IPS-18a (cell line): ENCODE data around the gene PRMT5.
A peak's percentile ranks its signal among the peaks of the same experiment; 100 is the strongest.

Source experiments
- H3K27ac ChIP-seq: one replicate; pipeline ENCODE4 v1.5.1; 2013; ENCODE audit warnings: low read length
- H3K27me3 ChIP-seq: one replicate; pipeline ENCODE4 v1.6.1; 2013; ENCODE audit warnings: mild to moderate bottlenecking, low read length; ENCODE audit not compliant: control insufficient read depth, insufficient read depth
- H3K36me3 ChIP-seq: one replicate; pipeline ENCODE4 v1.6.1; 2013; ENCODE audit warnings: low read depth, low read length; ENCODE audit not compliant: control insufficient read depth
- H3K4me1 ChIP-seq: one replicate; pipeline ENCODE4 v1.6.1; 2013; ENCODE audit warnings: low read depth, low read length; ENCODE audit not compliant: control insufficient read depth
- H3K4me3 ChIP-seq: one replicate; pipeline ENCODE4 v1.5.1; 2013; ENCODE audit warnings: low read length
- H3K9ac ChIP-seq: one replicate; pipeline ENCODE4 v1.6.1; 2013; ENCODE audit warnings: mild to moderate bottlenecking, low read length, moderate library complexity
- H3K9me3 ChIP-seq: one replicate; pipeline ENCODE4 v1.6.1; 2013; ENCODE audit warnings: low read depth, low read length; ENCODE audit not compliant: control insufficient read depth

Gene PRMT5

DNA sequence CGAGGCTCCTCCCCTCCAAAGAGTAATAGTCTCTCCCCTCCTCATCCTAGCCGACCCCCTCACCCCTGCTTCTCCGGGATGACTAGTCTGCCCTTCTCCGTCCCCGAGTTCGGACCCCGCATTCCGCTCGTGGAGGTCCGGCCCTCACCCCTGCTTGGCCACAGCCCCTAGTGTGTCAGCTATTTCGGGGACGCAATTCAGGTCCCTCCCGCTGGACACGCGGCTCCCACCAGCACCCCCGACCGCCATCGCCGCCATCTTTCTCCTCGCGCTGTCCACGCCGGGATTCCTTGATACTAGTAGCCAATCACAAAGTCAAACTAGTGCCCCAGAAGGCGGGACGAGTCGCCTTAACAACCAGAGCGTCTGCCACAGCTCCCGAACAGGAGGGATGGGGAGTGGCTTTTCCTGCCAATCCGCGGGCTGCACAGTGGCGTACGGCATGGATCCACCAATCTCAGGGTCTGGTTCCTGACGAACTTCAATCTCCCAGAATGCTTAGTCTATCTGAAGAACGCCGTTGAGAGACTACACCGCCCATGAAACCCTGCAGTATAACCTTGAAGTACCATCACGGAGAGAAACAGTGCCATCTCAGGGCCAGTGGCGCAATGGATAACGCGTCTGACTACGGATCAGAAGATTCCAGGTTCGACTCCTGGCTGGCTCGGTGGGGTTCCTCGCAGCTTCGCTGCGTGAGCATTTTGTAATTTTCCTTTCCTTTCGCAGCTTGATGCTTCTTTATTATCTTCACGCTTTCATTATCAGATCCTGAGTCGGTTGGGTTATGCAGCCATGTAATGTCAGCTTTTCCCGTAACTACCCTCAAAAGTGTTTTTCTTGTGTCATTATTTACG lies at the start of gene PRMT5:
TSS of gene PRMT5 (minus strand) at position 273 of the 857 bp plus-strand sequence. CDS start at position 258, 15 bp downstream.
- Histone ChIP-seq H3K9me3 (no peaks in the 10 kb centered on the region), H3K36me3 (peaks cover 27% of the 10 kb centered on the region), H3K4me1 (peaks cover 7% of the 10 kb centered on the region), H3K9ac (peak within 1 kb of the TSS; percentile 87), H3K27ac (peak within 1 kb of the TSS; percentile 89), H3K27me3 (no peaks in the 10 kb centered on the region), H3K4me3 (peak within 1 kb of the TSS; percentile 79)

DNA sequence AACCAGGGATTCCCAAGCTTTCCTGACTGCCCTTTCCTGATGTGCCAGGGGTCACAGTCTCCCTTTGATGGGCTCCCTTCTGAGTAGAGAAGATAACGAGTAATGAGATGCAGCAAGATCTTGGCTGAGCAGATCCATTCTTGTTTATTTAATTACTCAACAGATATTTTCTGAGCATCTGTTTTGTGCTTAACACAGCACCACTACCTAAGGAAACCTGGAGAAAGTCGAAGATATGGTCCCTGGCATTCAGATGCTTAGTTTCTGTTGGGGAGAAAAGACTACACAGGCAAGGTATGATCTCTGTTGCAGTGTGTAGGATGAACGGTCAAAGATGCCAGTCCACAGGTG lies 49.3 kb upstream of the PRMT5 start:
- H3K4me3 ChIP-seq, result peak overlapping the region; percentile 37
- no peaks in the 10 kb centered on the region for H3K9me3 ChIP-seq
- H3K36me3 ChIP-seq, result peaks cover 44% of the 10 kb centered on the region
- peaks cover 4% of the 10 kb centered on the region for H3K27me3 ChIP-seq
- H3K9ac ChIP-seq, result peak overlapping the region; percentile 2
- peak overlapping the region; percentile 44 for H3K27ac ChIP-seq
- peaks cover 42% of the 10 kb centered on the region for H3K4me1 ChIP-seq

DNA sequence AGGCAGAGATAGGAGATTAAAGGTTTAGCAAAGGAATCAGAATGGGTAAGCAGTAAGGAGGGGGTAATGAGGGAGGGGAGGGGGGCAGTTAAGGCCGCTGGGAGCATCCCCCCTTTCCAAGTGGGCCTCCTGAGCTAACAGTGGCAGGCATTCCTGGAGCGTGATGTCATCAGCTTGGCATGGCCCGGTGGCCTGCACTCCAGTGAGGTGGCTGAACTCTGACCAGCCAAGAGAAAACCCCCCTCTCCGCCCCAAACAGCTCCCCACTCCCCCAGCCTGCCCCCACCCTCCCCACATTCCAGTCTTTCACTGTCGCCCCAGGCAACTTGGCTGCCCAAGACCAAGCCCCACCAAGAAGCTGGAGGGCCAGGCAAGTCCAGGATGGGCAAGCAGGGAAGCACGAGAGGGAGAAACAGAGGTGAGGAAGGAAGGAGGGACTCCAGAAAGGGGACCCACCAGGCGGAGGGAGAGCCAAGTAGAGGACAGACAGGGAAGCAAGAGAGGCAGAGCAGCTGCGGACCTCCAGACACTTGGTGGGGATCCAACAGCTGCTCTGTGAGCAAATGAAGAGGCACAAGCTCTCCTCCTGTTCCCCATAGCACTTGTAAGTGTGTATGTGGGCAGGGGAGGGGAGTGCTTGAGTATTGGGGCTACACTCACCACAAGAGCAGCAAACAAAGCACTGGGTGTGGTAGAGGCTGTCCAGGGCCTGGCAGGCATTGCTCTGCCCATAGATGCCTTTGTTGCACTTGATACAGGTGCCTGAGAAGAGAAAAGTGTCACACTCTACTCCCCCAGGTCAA lies 48.7 kb upstream of the PRMT5 start:
- Histone ChIP-seq H3K9me3 (no peaks in the 10 kb centered on the region), H3K36me3 (peaks cover 50% of the 10 kb centered on the region), H3K9ac (peak overlapping the region; percentile 41), H3K4me3 (peak overlapping the region; percentile 39), H3K27ac (peak overlapping the region; percentile 77), H3K27me3 (peaks cover 4% of the 10 kb centered on the region), H3K4me1 (peaks cover 42% of the 10 kb centered on the region)

DNA sequence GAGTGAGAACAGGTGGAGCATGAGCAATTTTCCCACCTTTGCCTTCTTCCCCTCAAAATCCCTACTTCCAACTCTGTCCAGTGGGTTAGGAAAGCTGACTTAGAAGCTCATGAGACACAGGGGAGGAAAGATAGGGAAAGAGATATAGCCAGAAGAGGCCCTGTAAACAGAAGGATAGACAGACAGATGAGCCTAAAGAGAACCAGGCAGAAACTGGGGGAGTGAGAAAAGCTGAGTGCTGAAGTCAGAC lies 48.2 kb upstream of the PRMT5 start:
- Histone ChIP-seq H3K4me1 (peaks cover 42% of the 10 kb centered on the region), H3K27ac (peak overlapping the region; percentile 77), H3K9me3 (no peaks in the 10 kb centered on the region), H3K9ac (peak overlapping the region; percentile 41), H3K4me3 (peak overlapping the region; percentile 39), H3K36me3 (peaks cover 55% of the 10 kb centered on the region), H3K27me3 (peaks cover 4% of the 10 kb centered on the region)

DNA sequence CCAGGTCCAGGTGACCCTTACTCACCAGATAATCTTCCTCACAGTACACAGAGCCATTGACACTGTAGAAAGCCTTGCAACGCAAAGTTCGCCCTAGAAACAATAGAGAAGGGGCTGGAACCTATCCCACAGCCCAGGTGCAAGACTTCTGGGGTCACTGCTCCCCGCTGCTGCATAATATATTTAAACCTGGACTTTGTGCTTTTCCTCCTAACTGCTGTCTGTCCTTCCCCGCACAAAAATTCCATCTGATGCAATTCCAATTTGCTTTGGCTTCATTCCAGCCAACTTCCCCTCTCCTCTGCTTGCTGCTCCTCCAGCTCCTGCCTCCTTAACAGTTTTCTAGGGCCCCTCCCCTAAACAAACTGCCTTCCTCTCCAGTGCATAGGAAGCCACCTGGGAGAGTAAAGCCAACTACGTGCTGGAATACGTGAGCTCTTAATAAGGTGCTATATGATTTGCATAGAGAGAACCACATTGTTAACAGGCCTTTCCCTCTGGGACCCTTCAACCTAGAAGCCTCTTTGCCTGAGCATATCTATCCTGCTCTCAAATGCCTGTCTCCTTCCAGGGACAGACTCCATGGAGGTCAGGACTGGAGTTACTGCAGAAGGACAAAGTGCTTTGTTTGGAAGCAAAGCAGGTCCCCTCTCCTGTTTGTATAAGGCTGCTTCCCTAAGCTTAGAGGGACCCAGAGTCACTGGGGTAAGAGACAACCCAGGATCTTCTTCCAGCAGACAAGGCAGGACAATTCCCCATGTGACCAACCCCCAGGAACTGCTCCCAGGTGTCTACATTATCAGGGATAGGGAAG lies 47.7 kb upstream of the PRMT5 start:
- Histone ChIP-seq H3K9ac (peak overlapping the region; percentile 41), H3K4me3 (peak overlapping the region; percentile 39), H3K9me3 (no peaks in the 10 kb centered on the region), H3K27me3 (peaks cover 4% of the 10 kb centered on the region), H3K27ac (peak overlapping the region; percentile 77), H3K36me3 (peaks cover 60% of the 10 kb centered on the region), H3K4me1 (peaks cover 42% of the 10 kb centered on the region)

DNA sequence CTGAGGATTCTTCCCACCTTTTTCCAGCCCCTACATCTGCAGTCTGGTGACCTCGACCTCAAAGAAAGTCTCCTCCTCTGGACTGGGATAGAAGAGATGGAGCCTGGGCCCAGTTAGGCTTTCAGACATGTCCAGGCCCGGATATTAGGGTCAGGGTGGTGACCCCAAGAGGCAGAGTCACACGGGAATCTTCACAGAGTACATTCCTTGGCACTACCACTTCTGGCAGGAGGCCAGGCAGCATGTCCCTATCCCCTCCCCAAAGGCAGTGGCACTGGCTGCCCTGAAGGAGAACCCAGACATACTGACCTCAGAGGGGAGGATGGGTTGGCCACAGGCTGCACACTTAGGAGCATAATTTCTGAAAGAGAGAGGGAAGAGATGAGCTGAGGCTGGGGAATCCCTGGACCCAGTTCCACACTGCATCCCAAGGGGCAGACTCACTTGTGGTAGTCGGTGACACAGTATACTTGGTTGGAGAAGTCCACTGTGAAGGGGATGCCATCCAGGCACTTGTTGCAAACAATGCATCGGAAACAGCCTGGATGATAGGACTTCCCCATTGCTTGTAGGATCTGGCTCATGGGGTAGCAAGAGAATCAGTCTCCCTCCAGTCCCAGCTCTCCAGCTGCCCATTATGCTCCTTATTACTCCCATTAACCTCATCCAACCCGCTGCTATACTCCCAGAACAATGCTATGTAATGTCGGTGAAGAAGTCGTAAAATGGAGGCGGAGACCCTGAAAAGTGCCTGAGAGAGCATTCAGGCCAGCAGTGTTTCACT lies 45.5 kb upstream of the PRMT5 start:
- Histone ChIP-seq H3K9ac (no peak overlapping the region), H3K9me3 (no peaks in the 10 kb centered on the region), H3K36me3 (peaks cover 69% of the 10 kb centered on the region), H3K4me3 (no peak overlapping the region), H3K4me1 (peaks cover 35% of the 10 kb centered on the region), H3K27me3 (no peaks in the 10 kb centered on the region), H3K27ac (no peak overlapping the region)

DNA sequence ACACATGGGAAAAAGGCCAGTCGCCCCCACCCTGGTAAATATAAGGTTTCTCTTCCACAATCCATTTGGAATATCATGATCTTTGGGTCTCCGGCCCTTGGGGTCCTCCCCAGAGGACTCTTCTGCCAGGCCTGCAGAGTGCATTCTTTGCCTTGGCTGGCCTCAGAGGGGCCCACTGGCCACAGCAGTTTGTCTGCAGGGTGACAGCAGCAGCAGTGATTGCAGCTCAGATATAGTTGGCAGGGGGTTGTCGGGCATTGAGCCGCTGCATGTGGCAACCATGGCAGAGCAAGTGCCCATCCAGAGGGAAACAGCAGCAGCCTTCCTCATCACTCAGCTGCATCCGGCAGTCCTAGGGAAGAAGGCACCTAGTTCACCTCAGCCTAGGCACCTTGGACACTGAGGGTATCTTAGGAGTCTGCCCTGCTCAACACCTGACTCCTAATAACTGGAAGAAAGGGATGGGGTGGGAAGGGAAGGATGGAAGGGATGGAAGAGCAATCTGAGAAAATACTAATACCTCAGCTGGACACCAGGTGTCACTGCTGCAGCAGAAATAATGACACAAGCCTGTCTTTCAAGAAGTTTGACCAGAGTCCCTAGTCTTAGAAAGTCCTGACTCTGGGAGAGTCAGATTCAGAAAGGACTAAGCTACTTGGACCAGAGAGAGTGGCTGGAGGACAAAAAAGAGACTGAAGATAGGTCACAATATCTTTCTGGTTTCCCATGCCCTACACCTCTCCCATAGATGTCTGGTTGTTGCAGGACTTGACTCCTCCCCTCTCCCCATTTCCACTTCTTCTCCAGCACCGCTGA lies 44.2 kb upstream of the PRMT5 start:
- H3K9ac ChIP-seq, result no peak overlapping the region
- peaks cover 68% of the 10 kb centered on the region for H3K36me3 ChIP-seq
- no peak overlapping the region for H3K27ac ChIP-seq

DNA sequence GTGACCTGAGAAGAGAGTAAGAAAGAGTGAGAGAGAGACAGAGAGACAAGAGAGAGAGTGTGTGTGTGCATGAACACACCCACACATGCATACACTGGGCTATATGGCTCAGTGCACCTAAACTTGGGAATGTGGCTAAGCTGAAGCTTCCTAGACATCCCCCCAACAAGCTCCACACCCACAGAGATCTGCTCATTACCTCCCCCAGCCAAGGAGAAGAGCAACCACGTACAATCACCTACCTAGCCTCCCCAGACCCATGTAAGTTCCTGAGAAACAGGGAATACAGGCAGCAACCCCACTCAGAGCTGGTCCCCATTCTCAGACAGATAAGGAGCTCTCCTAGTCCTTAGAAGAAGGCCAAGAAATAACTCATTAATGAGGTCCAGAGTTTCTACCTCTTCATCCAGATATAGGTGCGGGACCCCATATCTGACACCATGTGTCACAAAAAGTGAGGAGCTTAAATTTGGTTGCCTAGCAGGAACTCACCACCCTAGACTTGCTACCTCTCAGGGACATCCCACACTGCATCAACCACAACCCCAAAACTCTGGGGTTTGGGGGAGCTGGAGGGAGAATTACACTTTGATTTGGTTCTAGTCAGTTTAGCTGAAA lies 43.2 kb upstream of the PRMT5 start:
- H3K4me1 ChIP-seq, result peaks cover 13% of the 10 kb centered on the region
- no peak overlapping the region for H3K27ac ChIP-seq
- no peaks in the 10 kb centered on the region for H3K27me3 ChIP-seq
- H3K9ac ChIP-seq, result no peak overlapping the region
- peaks cover 63% of the 10 kb centered on the region for H3K36me3 ChIP-seq
- no peaks in the 10 kb centered on the region for H3K9me3 ChIP-seq
- no peak overlapping the region for H3K4me3 ChIP-seq

More for the DNA sequence above, 44.2 kb upstream of the PRMT5 start:
- Histone ChIP-seq H3K27me3 (no peaks in the 10 kb centered on the region), H3K4me1 (peaks cover 22% of the 10 kb centered on the region), H3K9me3 (no peaks in the 10 kb centered on the region), H3K4me3 (no peak overlapping the region)

DNA sequence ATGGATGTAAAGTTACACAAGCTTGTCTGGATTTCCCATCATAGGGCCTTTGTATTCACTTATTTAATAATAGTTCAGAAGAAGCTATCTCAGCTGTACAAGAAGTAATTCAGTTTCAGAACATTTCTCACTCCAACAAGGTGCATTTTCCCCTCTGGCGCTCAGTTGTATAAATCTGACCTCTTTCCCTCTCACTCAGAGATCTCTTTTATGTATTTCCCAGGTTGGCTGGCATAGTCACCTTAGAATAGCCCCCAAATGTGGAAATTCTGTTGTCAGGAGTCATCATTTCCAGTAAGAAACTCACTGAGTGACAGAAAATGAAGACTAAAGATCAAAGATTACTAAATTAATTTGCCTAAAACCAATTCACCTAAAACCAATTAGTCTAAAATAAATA lies 42.0 kb upstream of the PRMT5 start:
- no peak overlapping the region for H3K4me3 ChIP-seq
- peaks cover under 1% of the 10 kb centered on the region for H3K4me1 ChIP-seq
- H3K27me3 ChIP-seq, result no peaks in the 10 kb centered on the region
- H3K9ac ChIP-seq, result no peak overlapping the region
- H3K27ac ChIP-seq, result no peak overlapping the region
- H3K9me3 ChIP-seq, result no peaks in the 10 kb centered on the region
- peaks cover 53% of the 10 kb centered on the region for H3K36me3 ChIP-seq

DNA sequence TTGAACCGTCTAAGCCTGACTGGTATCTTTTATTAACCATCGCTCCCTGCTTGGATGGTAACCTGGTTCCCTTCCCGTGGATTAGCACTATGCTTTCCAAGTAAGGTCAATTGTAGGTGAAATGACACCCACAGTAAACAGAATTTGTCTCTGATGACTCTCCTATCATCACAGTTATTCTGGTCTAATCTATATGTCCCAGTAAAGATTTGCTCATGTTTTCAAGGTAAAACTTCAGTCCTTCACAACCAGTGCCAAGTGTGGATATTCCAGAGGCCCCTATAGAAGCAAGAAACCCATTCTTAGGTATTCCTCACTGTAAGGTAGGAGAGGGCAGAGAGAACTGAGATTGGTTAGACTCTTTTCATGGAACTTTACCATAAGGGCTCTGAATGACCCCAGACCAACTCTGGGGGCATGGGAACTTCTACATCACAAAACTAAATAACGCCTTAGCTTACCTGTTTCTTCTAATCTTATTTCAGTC lies 37.6 kb upstream of the PRMT5 start:
- Histone ChIP-seq H3K4me3 (no peak overlapping the region), H3K9me3 (no peaks in the 10 kb centered on the region), H3K4me1 (no peaks in the 10 kb centered on the region), H3K27ac (no peak overlapping the region), H3K27me3 (no peaks in the 10 kb centered on the region), H3K9ac (no peak overlapping the region), H3K36me3 (peaks cover 15% of the 10 kb centered on the region)
